HEK293 (cell line): ENCODE data around the gene SKI.

Experiments
- CTCF ChIA-PET: fragments of 350-600 bp; formaldehyde crosslinking; extraction: SDS; loops from one replicate; lab custom pipeline; 2021; ENCODE audit warnings: antibody characterized with exemption; lab: Yijun Ruan, JAX
- POLR2A ChIA-PET: fragments of 300-600 bp; formaldehyde crosslinking; extraction: SDS; loops from one replicate; lab custom pipeline; 2020; ENCODE audit warnings: antibody characterized with exemption, inconsistent platforms; lab: Yijun Ruan, JAX
- H3K27ac ChIP-seq: fragments of 200-500 bp; sonication (Bioruptor generic); 2 replicates; pipeline ENCODE4 v1.5.1; 2014; ENCODE audit warnings: low read depth, low read length, control low read depth, inconsistent platforms; ENCODE audit errors: extremely low read depth
- H3K36me3 ChIP-seq, 2 experiments: fragments of 200-500 bp in 1 of 2; sonication (Bioruptor generic) in 1 of 2; 1 replicate in 1 of 2; 2 replicates in 1 of 2; pipeline ENCODE4 v1.5.1; 2014 to 2017; ENCODE audit warnings: inconsistent platforms in 2 of 2, low read length in 2 of 2; ENCODE audit not compliant: control insufficient read depth in 2 of 2, insufficient read depth in 1 of 2
- H3K4me1 ChIP-seq: fragments of 200-500 bp; sonication (Bioruptor generic); 2 replicates; pipeline ENCODE4 v1.5.1; 2014; ENCODE audit warnings: mild to moderate bottlenecking, low read length, inconsistent platforms; ENCODE audit not compliant: control insufficient read depth, insufficient read depth
- H3K4me3 ChIP-seq: 2 replicates; pipeline ENCODE4 v1.5.1; 2011; ENCODE audit warnings: low read depth, mild to moderate bottlenecking, control low read depth, low read length, moderate library complexity
- H3K9me3 ChIP-seq: fragments of 200-500 bp; sonication (Bioruptor generic); 2 replicates; pipeline ENCODE4 v1.5.1; 2014; ENCODE audit warnings: low read depth, low read length, inconsistent platforms; ENCODE audit not compliant: control insufficient read depth, insufficient read depth
- BCL11B ChIP-seq: fragments of 450-650 bp; formaldehyde crosslinking; IDR thresholded peaks from 2 replicates; pipeline ENCODE4 v1.5.1; 2016; ENCODE audit warnings: low read depth, missing biosample characterization, missing genetic modification characterization
- GLIS1 ChIP-seq: fragments of 450-650 bp; formaldehyde crosslinking; IDR thresholded peaks from 2 replicates; pipeline ENCODE4 v1.5.1; 2016; ENCODE audit warnings: missing biosample characterization, missing genetic modification characterization
- HOXA7 ChIP-seq: sonication (generic); formaldehyde crosslinking; IDR thresholded peaks from 2 replicates; pipeline ENCODE4 v1.8.1; 2022; ENCODE audit warnings: missing genetic modification reagents, borderline replicate concordance
- REPIN1 ChIP-seq: fragments of 450-650 bp; formaldehyde crosslinking; IDR thresholded peaks from 2 replicates; pipeline ENCODE4 v1.5.1; 2017; ENCODE audit warnings: missing biosample characterization, missing genetic modification characterization, low read depth
- SP3 ChIP-seq: fragments of 450-650 bp; formaldehyde crosslinking; IDR thresholded peaks from 2 replicates; pipeline ENCODE4 v1.5.1; 2016; ENCODE audit warnings: missing biosample characterization, missing genetic modification characterization
- ZBTB8A ChIP-seq: fragments of 450-650 bp; formaldehyde crosslinking; IDR thresholded peaks from 2 replicates; pipeline ENCODE4 v1.5.1; 2016; ENCODE audit warnings: missing biosample characterization, missing genetic modification characterization
- ZFHX2 ChIP-seq: fragments of 450-650 bp; formaldehyde crosslinking; conservative IDR thresholded peaks from 2 replicates; pipeline ENCODE4 v1.5.1; 2016; ENCODE audit warnings: missing biosample characterization, missing genetic modification characterization
- ZNF10 ChIP-seq: fragments of 450-650 bp; formaldehyde crosslinking; IDR thresholded peaks from 2 replicates; pipeline ENCODE4 v1.5.1; 2017; ENCODE audit warnings: missing biosample characterization, missing genetic modification characterization
- ZNF121 ChIP-seq: fragments of 450-650 bp; formaldehyde crosslinking; IDR thresholded peaks from 2 replicates; pipeline ENCODE4 v1.5.1; 2016; ENCODE audit warnings: missing biosample characterization, missing genetic modification characterization
- ZNF146 ChIP-seq: fragments of 450-650 bp; formaldehyde crosslinking; IDR thresholded peaks from 2 replicates; pipeline ENCODE4 v1.5.1; 2016; ENCODE audit warnings: missing biosample characterization, missing genetic modification characterization
- ZNF155 ChIP-seq: fragments of 450-650 bp; formaldehyde crosslinking; IDR thresholded peaks from 2 replicates; pipeline ENCODE4 v1.5.1; 2016; ENCODE audit warnings: missing biosample characterization, missing genetic modification characterization
- ZNF169 ChIP-seq: fragments of 450-650 bp; formaldehyde crosslinking; IDR thresholded peaks from 2 replicates; pipeline ENCODE4 v1.5.1; 2016; ENCODE audit warnings: missing biosample characterization, missing genetic modification characterization
- ZNF184 ChIP-seq: fragments of 450-650 bp; IDR thresholded peaks from 2 replicates; pipeline ENCODE4 v1.5.1; 2018; ENCODE audit warnings: missing biosample characterization, mild to moderate bottlenecking, missing genetic modification characterization
- ZNF2 ChIP-seq: fragments of 450-650 bp; formaldehyde crosslinking; IDR thresholded peaks from 2 replicates; pipeline ENCODE4 v1.5.1; 2016; ENCODE audit warnings: missing biosample characterization, missing genetic modification characterization
- ZNF24 ChIP-seq: fragments of 450-650 bp; formaldehyde crosslinking; IDR thresholded peaks from 2 replicates; pipeline ENCODE4 v1.5.1; 2016; ENCODE audit warnings: missing biosample characterization, missing genetic modification characterization
- ZNF266 ChIP-seq: fragments of 450-650 bp; formaldehyde crosslinking; IDR thresholded peaks from 2 replicates; pipeline ENCODE4 v1.5.1; 2016; ENCODE audit warnings: missing biosample characterization, missing genetic modification characterization, low read depth
- ZNF37A ChIP-seq: fragments of 450-650 bp; IDR thresholded peaks from 2 replicates; pipeline ENCODE4 v1.5.1; 2018; ENCODE audit warnings: missing biosample characterization, missing genetic modification characterization
- ZNF426 ChIP-seq: fragments of 450-650 bp; formaldehyde crosslinking; IDR thresholded peaks from 2 replicates; pipeline ENCODE4 v1.5.1; 2017; ENCODE audit warnings: missing biosample characterization, missing genetic modification characterization, mild to moderate bottlenecking, inconsistent platforms, moderate library complexity
- ZNF501 ChIP-seq: fragments of 450-650 bp; formaldehyde crosslinking; IDR thresholded peaks from 2 replicates; pipeline ENCODE4 v1.5.1; 2016; ENCODE audit warnings: missing biosample characterization, missing genetic modification characterization
- ZNF510 ChIP-seq: fragments of 450-650 bp; formaldehyde crosslinking; IDR thresholded peaks from 2 replicates; pipeline ENCODE4 v1.5.1; 2018; ENCODE audit warnings: mild to moderate bottlenecking, missing genetic modification characterization, missing biosample characterization; ENCODE audit not compliant: insufficient replicate concordance
- ZNF529 ChIP-seq: fragments of 450-650 bp; formaldehyde crosslinking; IDR thresholded peaks from 2 replicates; pipeline ENCODE4 v1.5.1; 2017; ENCODE audit warnings: missing genetic modification characterization, missing biosample characterization; ENCODE audit not compliant: insufficient replicate concordance
- ZNF670 ChIP-seq: fragments of 450-650 bp; formaldehyde crosslinking; IDR thresholded peaks from 2 replicates; pipeline ENCODE4 v1.5.1; 2016; ENCODE audit warnings: missing biosample characterization, missing genetic modification characterization, low read depth
- TF ChIP-seq, protein P1 (sequence below): fragments of 450-650 bp; IDR thresholded peaks from 2 replicates; pipeline ENCODE4 v1.5.1; 2018; ENCODE audit warnings: missing biosample characterization, missing genetic modification characterization
- TF ChIP-seq, protein P2 (sequence below): fragments of 450-650 bp; formaldehyde crosslinking; IDR thresholded peaks from 2 replicates; pipeline ENCODE4 v1.5.1; 2016; ENCODE audit warnings: missing biosample characterization, missing genetic modification characterization
- TF ChIP-seq, protein P3 (sequence below): fragments of 450-650 bp; formaldehyde crosslinking; IDR thresholded peaks from 2 replicates; pipeline ENCODE4 v1.5.1; 2016; ENCODE audit warnings: missing biosample characterization, missing genetic modification characterization, borderline replicate concordance
- TF ChIP-seq, protein P4 (sequence below): fragments of 450-650 bp; formaldehyde crosslinking; IDR thresholded peaks from 2 replicates; pipeline ENCODE4 v1.5.1; 2016; ENCODE audit warnings: missing biosample characterization, missing genetic modification characterization

The SKI gene

DNA sequence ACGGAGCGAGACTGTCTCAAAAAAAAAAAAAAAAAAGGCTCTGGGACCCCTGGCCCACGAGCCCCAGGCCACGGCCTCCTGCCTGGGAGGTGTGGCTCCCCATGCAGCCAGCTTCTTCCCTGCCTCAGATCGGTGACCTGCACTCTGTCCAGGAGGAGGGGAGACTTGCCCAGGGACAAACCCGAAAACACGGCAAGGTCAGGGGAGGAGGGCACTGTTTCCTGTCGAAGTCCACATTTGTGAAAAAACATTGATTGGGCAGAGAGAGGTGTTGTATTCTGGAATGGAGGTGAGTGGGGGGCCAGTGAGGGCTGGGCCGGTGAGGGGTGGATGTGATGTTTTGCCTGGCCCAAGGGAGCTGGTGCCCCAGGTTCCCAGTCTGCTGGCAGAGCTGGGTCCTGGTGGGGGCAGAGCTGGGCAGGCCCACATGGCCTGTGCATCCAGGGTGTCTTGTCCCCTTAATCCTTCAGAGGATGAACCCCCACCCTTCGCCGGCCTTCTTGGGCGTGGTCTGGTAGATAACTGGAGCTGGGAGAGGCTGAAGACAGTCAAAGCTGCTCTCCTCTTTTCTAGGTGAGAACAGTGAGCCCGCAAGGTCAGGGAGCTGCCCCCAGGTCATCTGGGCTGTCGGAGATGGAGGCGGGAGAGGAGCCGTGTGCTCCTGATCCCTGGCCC lies 21.2 kb upstream of the SKI start (continued):
- TF ChIP-seq ZNF184 (tag by site-specific recombination) (no peak), GLIS1 (0 out of 2 replicates have a peak, but pooled peaks have one; percentile 11), ZNF501 (tag by site-specific recombination) (no peak)
- TF ChIP-seq, all 188 proteins: peak for 4

DNA sequence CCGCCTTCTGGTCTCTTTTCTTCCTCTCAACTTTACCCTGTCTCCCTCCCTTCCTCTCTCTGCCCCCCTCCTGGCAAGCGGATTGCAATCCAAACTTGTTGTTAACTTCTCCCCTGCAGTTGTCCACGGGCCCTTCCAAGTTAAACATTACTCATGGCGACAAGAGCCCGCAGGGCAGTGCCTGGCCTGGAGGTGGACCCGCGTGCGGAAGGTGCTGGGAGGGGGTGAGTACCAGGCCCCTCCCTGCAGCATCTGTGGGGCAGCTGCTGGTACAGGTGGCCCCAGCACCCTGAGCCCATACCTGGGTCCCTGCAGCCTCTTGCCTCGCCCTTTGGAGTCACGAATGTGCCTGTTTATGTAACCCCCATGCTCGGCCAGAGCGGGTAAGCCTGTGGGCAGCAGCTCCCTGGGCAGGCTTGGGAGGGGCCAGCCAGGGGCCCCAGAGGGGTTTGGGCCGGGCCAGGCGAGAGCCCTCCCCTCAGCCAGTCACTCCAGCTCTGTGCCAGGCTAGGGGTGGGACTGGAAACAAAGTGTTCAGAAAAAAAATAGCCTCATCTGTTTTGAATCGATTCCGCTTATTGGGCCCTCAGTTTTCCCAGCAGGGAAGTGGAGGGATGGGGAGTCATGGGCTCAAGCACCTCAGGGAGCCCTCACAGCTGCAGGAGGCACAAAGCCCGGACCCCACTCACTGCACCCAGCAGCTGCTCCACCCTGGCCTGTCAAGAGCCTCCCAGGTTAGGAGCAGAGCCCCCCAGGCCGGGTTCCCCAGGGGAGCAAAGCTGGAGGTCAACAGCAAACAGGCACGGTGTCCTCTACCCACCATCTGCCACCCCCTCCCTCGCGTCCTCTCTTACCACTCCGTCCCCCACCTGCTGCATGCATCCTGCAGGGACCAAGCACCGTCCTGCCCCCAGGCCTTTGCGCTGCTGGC lies 19.5 kb upstream of the SKI start:
- ChIA-PET POLR2A (interaction anchor here (0.6 to 1.5 kb wide), 3 partner anchors 19 to 26 kb away, joined by 3 to 5 read pairs (median 4); no protein-coding TSS in a partner anchor), CTCF (interaction anchor here (1.1 to 1.4 kb wide), 2 partner anchors 12 to 14 kb away, joined by 3 to 4 read pairs; partner anchors contain the start of gene FAAP20)
- Histone ChIP-seq H3K4me3 (no peak overlapping the region), H3K36me3 (no peaks in the 10 kb centered on the region), H3K27ac (no peak overlapping the region), H3K4me1 (peaks cover 14% of the 10 kb centered on the region), H3K9me3 (no peaks in the 10 kb centered on the region)
- TF ChIP-seq, protein P1, sequence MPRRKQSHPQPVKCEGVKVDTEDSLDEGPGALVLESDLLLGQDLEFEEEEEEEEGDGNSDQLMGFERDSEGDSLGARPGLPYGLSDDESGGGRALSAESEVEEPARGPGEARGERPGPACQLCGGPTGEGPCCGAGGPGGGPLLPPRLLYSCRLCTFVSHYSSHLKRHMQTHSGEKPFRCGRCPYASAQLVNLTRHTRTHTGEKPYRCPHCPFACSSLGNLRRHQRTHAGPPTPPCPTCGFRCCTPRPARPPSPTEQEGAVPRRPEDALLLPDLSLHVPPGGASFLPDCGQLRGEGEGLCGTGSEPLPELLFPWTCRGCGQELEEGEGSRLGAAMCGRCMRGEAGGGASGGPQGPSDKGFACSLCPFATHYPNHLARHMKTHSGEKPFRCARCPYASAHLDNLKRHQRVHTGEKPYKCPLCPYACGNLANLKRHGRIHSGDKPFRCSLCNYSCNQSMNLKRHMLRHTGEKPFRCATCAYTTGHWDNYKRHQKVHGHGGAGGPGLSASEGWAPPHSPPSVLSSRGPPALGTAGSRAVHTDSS (tag by site-specific recombination) = no peak
- TF ChIP-seq REPIN1 (tag by site-specific recombination) (no peak), ZNF169 (no peak), HOXA7 (CRISPR knock-in tag) (no peak), BCL11B (no peak), ZNF2 (tag by site-specific recombination) (no peak), ZNF37A (tag by site-specific recombination) (no peak), ZNF146 (tag by site-specific recombination) (0 out of 2 replicates have a peak, but pooled peaks have one; percentile 2), ZNF10 (tag by site-specific recombination) (no peak), SP3 (tag by site-specific recombination) (no peak), ZBTB8A (tag by site-specific recombination) (no peak; the same call in 1 of the 2 replicates), ZFHX2 (tag by site-specific recombination) (no peak), ZNF426 (no peak), ZNF529 (tag by site-specific recombination) (no peak), ZNF155 (tag by site-specific recombination) (no peak), ZNF121 (tag by site-specific recombination) (no peak), ZNF510 (tag by site-specific recombination) (no peak), ZNF266 (tag by site-specific recombination) (no peak), ZNF24 (tag by site-specific recombination) (no peak), ZNF670 (tag by site-specific recombination) (no peak)
- TF ChIP-seq, protein P2, sequence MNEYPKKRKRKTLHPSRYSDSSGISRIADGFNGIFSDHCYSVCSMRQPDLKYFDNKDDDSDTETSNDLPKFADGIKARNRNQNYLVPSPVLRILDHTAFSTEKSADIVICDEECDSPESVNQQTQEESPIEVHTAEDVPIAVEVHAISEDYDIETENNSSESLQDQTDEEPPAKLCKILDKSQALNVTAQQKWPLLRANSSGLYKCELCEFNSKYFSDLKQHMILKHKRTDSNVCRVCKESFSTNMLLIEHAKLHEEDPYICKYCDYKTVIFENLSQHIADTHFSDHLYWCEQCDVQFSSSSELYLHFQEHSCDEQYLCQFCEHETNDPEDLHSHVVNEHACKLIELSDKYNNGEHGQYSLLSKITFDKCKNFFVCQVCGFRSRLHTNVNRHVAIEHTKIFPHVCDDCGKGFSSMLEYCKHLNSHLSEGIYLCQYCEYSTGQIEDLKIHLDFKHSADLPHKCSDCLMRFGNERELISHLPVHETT (tag by site-specific recombination) = no peak
- TF ChIP-seq, protein P3, sequence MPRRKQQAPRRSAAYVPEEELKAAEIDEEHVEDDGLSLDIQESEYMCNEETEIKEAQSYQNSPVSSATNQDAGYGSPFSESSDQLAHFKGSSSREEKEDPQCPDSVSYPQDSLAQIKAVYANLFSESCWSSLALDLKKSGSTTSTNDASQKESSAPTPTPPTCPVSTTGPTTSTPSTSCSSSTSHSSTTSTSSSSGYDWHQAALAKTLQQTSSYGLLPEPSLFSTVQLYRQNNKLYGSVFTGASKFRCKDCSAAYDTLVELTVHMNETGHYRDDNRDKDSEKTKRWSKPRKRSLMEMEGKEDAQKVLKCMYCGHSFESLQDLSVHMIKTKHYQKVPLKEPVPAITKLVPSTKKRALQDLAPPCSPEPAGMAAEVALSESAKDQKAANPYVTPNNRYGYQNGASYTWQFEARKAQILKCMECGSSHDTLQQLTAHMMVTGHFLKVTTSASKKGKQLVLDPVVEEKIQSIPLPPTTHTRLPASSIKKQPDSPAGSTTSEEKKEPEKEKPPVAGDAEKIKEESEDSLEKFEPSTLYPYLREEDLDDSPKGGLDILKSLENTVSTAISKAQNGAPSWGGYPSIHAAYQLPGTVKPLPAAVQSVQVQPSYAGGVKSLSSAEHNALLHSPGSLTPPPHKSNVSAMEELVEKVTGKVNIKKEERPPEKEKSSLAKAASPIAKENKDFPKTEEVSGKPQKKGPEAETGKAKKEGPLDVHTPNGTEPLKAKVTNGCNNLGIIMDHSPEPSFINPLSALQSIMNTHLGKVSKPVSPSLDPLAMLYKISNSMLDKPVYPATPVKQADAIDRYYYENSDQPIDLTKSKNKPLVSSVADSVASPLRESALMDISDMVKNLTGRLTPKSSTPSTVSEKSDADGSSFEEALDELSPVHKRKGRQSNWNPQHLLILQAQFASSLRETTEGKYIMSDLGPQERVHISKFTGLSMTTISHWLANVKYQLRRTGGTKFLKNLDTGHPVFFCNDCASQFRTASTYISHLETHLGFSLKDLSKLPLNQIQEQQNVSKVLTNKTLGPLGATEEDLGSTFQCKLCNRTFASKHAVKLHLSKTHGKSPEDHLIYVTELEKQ (tag by site-specific recombination) = no peak
- TF ChIP-seq, protein P4, sequence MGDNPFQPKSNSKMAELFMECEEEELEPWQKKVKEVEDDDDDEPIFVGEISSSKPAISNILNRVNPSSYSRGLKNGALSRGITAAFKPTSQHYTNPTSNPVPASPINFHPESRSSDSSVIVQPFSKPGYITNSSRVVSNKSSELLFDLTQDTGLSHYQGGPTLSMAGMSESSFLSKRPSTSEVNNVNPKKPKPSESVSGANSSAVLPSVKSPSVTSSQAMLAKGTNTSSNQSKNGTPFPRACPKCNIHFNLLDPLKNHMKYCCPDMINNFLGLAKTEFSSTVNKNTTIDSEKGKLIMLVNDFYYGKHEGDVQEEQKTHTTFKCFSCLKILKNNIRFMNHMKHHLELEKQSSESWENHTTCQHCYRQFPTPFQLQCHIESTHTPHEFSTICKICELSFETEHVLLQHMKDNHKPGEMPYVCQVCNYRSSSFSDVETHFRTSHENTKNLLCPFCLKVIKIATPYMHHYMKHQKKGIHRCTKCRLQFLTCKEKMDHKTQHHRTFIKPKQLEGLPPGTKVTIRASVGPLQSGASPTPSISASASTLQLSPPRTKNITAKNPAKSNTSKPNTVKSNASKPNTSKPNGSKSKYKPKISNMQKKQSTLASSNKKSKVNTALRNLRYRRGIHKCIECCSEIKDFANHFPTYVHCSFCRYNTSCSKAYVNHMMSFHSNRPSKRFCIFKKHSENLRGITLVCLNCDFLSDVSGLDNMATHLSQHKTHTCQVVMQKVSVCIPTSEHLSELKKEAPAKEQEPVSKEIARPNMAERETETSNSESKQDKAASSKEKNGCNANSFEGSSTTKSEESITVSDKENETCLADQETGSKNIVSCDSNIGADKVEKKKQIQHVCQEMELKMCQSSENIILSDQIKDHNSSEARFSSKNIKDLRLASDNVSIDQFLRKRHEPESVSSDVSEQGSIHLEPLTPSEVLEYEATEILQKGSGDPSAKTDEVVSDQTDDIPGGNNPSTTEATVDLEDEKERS (tag by site-specific recombination) = no peak
